ENCODE data around the gene ERBB4.
A peak's percentile ranks its signal among the peaks of the same experiment; 100 is the strongest.

ERBB4 gene

GRCh38 chr2:211939177-211939576 is 599.4 kb downstream of the ERBB4 start:
- in situ Hi-C loops (cut with HindIII; ENCODE audit: low pct_unique_long_range_greater_than_20kb, low sequenced_read_pairs) = no loop called here
- no peak for DNase-seq (ENCODE audit: low read depth in 1 of 2, low spot score in 1 of 2)
- TF ChIP-seq JUND (IDR thresholded peaks at IDR 0.05; ENCODE audit: low read depth) = no peak; the same call in 1 of the 2 replicates

GRCh38 chr2:211934811-211935210 is 603.8 kb downstream of the ERBB4 start:
- TF ChIP-seq JUND (IDR thresholded peaks at IDR 0.05; ENCODE audit: low read depth) = no peak

DNA sequence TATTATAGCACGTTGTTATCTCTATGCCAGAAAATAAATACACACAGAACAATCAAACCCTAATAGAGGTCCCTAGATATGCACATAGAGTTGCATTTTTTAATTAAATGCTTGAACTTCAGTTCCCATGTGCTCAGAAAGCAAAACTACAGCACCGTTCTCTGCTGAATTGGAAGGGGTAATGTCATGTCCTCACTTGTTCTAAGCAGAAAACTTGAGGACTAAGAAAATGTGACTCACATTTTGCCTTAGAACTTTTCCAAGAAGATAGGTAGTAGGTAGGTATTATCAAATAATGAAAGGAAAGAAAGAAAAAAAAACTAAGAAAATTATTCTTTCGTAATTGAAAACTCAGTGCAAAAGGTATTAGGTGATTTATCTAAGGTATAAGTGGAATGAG is 607.3 kb downstream of the ERBB4 start:
- no peak for DNase-seq (ENCODE audit: low read depth in 1 of 2, low spot score in 1 of 2)
- in situ Hi-C loops (cut with HindIII; ENCODE audit: low pct_unique_long_range_greater_than_20kb, low sequenced_read_pairs) = no loop called here
- no peak for TF ChIP-seq JUND (IDR thresholded peaks at IDR 0.05; ENCODE audit: low read depth)

More at GRCh38 chr2:211934811-211935210, 603.8 kb downstream of the ERBB4 start:
- in situ Hi-C loops (cut with HindIII; ENCODE audit: low pct_unique_long_range_greater_than_20kb, low sequenced_read_pairs) = no loop called here
- DNase-seq (ENCODE audit: low read depth in 1 of 2, low spot score in 1 of 2) = no peak

GRCh38 chr2:211930331-211930730 is 608.3 kb downstream of the ERBB4 start:
- in situ Hi-C loops (cut with HindIII; ENCODE audit: low pct_unique_long_range_greater_than_20kb, low sequenced_read_pairs) = no loop called here
- peak in 1 of 2 experiments; percentile 27 for DNase-seq (ENCODE audit: low read depth in 1 of 2, low spot score in 1 of 2)
- TF ChIP-seq JUND (IDR thresholded peaks at IDR 0.05; ENCODE audit: low read depth) = no peak

GRCh38 chr2:211928201-211928600 is 610.4 kb downstream of the ERBB4 start:
- in situ Hi-C loops (cut with HindIII; ENCODE audit: low pct_unique_long_range_greater_than_20kb, low sequenced_read_pairs) = no loop called here
- no peak for TF ChIP-seq JUND (IDR thresholded peaks at IDR 0.05; ENCODE audit: low read depth)
- no peak for DNase-seq (ENCODE audit: low read depth in 1 of 2, low spot score in 1 of 2)

- in situ Hi-C loops (cut with HindIII; ENCODE audit: low pct_unique_long_range_greater_than_20kb, low sequenced_read_pairs) = no loop called here
- no peak for TF ChIP-seq JUND (IDR thresholded peaks at IDR 0.05; ENCODE audit: low read depth)
- DNase-seq (ENCODE audit: low read depth in 1 of 2, low spot score in 1 of 2) = no peak
These were observed 615.6 kb downstream of the ERBB4 start for GRCh38 chr2:211923019-211923418.

DNA sequence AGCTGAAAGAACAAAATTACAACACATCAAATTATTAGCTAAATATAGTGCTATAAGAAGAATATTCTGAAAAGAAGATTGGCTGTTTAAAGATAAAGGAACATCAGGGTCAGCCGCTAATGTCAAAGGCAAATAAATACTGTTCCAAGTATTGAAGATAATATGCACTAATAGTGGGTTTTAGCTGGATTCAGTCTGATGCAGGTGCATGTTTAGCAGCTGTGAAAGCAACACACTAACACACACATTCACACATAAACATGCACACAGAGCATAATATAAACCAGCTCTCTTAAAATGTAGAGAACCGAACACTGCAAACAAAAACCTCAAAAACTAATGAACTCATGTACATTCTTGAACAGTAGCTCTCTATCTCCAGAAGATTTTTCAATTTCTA is 634.6 kb downstream of the ERBB4 start:
- in situ Hi-C loops (cut with HindIII; ENCODE audit: low pct_unique_long_range_greater_than_20kb, low sequenced_read_pairs) = no loop called here
- no peak for TF ChIP-seq JUND (IDR thresholded peaks at IDR 0.05; ENCODE audit: low read depth)
- no peak for DNase-seq (ENCODE audit: low read depth in 1 of 2, low spot score in 1 of 2)

- in situ Hi-C loops (cut with HindIII; ENCODE audit: low pct_unique_long_range_greater_than_20kb, low sequenced_read_pairs) = no loop called here
- TF ChIP-seq JUND (IDR thresholded peaks at IDR 0.05; ENCODE audit: low read depth) = no peak
- DNase-seq (ENCODE audit: low read depth in 1 of 2, low spot score in 1 of 2) = no peak
These were observed 637.3 kb downstream of the ERBB4 start for GRCh38 chr2:211901226-211901846.

DNA sequence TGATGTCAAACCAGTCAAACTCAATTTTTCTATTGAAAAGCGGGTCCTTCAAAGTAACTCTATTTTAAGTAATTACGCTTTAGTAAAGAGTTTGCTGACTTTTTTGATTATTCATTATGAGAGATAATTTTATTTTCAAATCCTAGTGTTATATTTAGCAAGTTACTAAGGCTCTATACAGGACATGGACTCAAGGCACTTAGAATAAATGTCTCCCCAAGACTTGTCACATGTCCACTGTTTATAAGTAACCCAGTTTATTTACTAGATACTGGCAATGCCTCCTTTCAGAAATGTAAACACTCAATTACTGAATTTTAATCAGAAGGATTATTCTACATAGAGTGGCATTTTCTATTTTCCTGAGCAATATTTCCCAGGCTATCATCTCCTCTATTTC is 638.1 kb downstream of the ERBB4 start:
- DNase-seq (ENCODE audit: low read depth in 1 of 2, low spot score in 1 of 2) = no peak
- in situ Hi-C loops (cut with HindIII; ENCODE audit: low pct_unique_long_range_greater_than_20kb, low sequenced_read_pairs) = no loop called here
- TF ChIP-seq JUND (IDR thresholded peaks at IDR 0.05; ENCODE audit: low read depth) = no peak

- DNase-seq (ENCODE audit: low read depth in 1 of 2, low spot score in 1 of 2) = peak in 1 of 2 experiments; percentile 7
- in situ Hi-C loops (cut with HindIII; ENCODE audit: low pct_unique_long_range_greater_than_20kb, low sequenced_read_pairs) = no loop called here
- TF ChIP-seq JUND (IDR thresholded peaks at IDR 0.05; ENCODE audit: low read depth) = no peak
These were observed 638.6 kb downstream of the ERBB4 start for GRCh38 chr2:211900000-211900399.

DNA sequence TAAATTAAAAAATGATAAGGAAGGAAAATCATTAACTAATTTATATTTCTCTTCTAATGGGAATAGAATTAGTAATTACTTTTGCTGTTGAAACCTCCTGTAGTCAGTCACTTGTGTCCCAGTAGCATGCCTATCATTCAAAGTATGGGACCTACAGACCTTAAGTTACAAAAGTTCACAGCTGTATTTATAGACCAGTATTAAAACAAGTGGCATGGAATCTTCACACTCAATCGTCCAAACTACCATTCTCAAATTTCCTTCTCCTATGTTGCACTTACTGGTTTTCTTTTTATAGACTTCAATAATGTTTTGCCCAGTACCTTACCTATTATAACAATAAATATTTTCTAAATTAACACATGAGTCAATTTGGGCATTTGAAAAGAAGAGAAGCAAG is 639.9 kb downstream of the ERBB4 start:
- in situ Hi-C loops (cut with HindIII; ENCODE audit: low pct_unique_long_range_greater_than_20kb, low sequenced_read_pairs) = no loop called here
- DNase-seq (ENCODE audit: low read depth in 1 of 2, low spot score in 1 of 2) = no peak
- TF ChIP-seq JUND (IDR thresholded peaks at IDR 0.05; ENCODE audit: low read depth) = no peak

DNA sequence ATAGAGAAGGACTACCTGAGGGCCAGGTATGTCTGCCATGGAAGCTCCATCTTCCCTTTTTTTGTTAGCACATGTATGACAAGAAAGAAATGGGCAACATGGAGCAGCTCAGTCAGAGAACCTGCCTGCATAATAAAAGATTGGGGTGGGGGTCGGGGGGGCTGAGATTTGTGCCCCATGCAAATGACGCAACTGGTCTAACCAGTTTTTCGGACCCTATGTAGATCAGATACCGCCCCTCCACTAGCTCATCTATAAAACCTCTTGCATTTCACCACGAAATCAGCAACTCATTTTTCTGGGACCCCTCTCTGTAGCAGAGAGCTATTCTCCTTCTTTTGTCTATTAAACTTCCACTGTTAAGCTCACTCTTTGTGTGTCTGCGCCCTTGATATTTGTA is 657.2 kb downstream of the ERBB4 start:
- in situ Hi-C loops (cut with HindIII; ENCODE audit: low pct_unique_long_range_greater_than_20kb, low sequenced_read_pairs) = no loop called here
- no peak for TF ChIP-seq JUND (IDR thresholded peaks at IDR 0.05; ENCODE audit: low read depth)
- DNase-seq (ENCODE audit: low read depth in 1 of 2, low spot score in 1 of 2) = peak in 1 of 2 experiments; percentile 9

- peak in 1 of 2 experiments; percentile 33 for DNase-seq (ENCODE audit: low read depth in 1 of 2, low spot score in 1 of 2)
- no peak for TF ChIP-seq JUND (IDR thresholded peaks at IDR 0.05; ENCODE audit: low read depth)
These were observed 659.3 kb downstream of the ERBB4 start for GRCh38 chr2:211879323-211879722.

DNA sequence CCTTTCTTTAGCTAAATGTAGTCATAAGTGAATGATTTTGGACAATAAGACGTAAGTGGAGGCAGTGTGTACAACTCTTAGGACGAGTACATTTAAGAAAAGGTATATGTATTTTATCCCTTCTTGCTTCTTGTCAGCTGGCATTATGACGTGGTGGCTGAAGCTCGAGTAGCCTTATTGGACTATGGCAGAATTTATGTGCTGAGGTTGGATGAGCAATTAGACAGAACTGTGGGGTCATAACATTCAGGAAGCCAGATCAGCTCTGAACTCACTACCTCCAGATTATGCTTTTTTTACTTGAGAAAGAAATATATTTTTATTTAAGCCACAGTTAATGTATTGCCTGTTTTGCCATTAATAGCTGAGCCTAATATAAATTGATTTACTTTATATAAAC is 661.5 kb downstream of the ERBB4 start:
- no peak for TF ChIP-seq JUND (IDR thresholded peaks at IDR 0.05; ENCODE audit: low read depth)
- in situ Hi-C loops (cut with HindIII; ENCODE audit: low pct_unique_long_range_greater_than_20kb, low sequenced_read_pairs) = no loop called here
- no peak for DNase-seq (ENCODE audit: low read depth in 1 of 2, low spot score in 1 of 2)

More at GRCh38 chr2:211879323-211879722, 659.3 kb downstream of the ERBB4 start:
- in situ Hi-C loops (cut with HindIII; ENCODE audit: low pct_unique_long_range_greater_than_20kb, low sequenced_read_pairs) = no loop called here
